ENCODE results near the gene SOHLH2.

DNA sequence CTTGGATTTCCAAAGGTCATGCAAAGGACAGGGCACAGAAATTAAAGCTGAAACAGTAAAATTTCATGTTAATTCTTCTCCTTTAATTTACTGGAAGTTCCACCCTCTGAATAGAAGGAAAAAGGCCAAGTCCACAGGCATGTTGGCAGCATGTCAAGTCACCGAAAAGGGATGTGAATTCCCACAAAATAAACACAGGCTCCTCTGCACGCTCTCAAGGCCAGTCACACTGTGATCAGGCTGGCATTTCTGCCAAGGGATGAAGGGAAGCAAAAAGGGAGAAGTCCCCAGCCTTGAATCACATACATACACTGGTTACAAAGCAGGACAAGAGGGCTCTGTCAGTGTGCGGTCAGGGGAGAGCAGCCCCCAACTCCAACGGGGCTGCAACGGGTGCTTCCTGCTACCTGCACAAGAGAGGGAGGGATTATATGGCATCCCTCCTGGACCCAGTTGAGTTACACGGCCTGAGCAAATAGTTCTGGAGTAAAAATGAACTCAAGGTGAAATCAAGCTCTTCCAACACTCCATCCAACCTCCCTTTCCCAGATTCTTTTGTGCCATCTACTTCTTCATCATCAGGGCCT, 90.0 kb downstream of the SOHLH2 start:
- no peak for TF ChIP-seq EZH2 (IDR thresholded peaks at IDR 0.05; ENCODE audit: low read length, unreplicated experiment)
- TF ChIP-seq, protein P1, sequence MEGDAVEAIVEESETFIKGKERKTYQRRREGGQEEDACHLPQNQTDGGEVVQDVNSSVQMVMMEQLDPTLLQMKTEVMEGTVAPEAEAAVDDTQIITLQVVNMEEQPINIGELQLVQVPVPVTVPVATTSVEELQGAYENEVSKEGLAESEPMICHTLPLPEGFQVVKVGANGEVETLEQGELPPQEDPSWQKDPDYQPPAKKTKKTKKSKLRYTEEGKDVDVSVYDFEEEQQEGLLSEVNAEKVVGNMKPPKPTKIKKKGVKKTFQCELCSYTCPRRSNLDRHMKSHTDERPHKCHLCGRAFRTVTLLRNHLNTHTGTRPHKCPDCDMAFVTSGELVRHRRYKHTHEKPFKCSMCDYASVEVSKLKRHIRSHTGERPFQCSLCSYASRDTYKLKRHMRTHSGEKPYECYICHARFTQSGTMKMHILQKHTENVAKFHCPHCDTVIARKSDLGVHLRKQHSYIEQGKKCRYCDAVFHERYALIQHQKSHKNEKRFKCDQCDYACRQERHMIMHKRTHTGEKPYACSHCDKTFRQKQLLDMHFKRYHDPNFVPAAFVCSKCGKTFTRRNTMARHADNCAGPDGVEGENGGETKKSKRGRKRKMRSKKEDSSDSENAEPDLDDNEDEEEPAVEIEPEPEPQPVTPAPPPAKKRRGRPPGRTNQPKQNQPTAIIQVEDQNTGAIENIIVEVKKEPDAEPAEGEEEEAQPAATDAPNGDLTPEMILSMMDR (conservative IDR thresholded peaks at IDR 0.05; ENCODE audit: low read depth, low read length), result no peak
- no peak for TF ChIP-seq EZH2phosphoT487 (IDR thresholded peaks at IDR 0.05; ENCODE audit: borderline replicate concordance, low read length)
